NCI-H2081 treated with DMSO at 0.1 percent for 48 hours (cell line): ENCODE data around the gene ZNF516.

ENCODE experiments used
- DNase-seq: peaks from one replicate; lab custom pipeline; 2025; lab: John Stamatoyannopoulos, UW

ZNF516 gene

DNA sequence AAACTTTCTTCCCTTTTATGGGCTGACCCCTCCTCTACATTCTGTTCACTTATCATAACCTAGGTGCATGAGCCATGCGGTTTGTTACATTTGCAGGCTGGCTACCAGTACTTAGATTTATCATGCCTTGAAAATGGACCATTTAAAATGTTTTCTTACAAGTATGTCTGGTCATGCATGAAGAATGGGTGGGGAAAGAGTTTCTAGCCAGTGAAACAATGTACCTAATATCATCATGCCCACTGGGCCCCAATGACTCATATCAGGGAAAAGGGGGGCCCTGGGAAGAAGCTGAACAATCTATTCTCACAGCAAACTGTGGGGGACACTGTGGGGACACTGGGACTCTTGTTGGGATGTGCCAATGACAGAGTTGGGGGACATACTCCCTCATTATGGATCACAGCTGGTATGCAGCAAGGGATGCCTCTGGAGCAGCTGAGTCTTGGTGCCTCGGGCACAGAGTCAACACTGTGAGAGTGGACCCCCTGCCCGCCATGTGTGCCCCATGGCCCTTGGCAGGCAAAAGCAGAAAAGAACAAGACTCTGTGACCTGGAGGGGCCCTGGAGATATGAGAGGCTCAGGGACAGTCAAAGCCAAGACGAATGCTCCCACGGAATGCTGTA, 156.3 kb downstream of the ZNF516 start:
- no peak for DNase-seq

DNA sequence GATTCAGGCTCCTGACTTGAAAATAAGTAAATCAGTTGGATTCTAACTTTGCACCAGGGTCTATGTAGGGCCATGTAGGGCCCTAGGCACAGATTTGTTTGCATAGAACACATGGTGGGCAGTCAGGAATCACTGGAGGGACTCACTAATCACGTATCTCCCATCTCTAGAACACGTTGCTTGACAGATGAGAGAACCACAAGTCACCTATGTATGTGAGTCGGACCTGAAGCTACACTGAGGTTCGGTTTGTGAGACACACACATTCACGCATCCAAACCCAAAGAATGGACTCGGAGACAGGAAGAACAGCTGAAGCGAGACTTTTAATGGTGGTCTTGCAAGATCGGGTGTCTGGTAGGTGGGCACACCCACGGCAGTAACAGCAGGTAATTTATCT, 157.0 kb downstream of the ZNF516 start:
- DNase-seq: no peak

DNA sequence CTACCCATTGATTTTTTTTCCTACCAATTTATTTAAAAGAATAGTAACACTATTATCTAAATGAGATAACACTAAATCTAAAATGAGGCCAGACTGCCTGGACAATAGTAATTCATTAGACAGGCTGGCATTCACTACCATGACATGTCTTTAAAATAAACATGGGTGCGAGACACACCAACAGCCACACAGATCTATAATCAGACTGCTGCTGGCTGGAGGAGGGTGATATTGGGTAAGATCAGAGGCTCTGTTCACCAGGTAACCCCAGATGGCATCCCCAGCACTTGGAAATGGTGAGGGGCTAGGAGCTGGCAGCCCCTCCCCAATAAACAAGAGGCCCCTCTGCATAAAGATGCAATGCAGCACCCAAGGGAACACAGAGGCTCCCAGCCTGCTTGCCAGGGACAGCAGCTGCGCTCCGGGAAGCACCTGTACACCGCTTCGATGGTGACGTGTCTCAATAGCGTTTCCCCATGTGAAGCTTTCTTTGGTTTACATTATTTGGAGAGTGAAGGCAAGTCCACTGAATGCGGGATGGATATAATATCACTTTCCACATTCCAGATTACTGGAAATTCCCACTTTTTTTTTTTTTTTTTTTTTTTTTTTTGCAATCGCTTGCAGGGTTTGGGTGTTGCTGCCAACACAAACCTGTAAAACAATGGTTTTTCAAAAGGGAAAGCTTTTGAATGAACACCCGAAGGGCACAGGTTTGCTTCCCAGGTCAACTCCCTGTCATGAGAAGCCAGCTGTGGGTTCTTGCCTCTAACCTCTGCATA, 159.0 kb downstream of the ZNF516 start:
- DNase-seq: peak; percentile 7

DNA sequence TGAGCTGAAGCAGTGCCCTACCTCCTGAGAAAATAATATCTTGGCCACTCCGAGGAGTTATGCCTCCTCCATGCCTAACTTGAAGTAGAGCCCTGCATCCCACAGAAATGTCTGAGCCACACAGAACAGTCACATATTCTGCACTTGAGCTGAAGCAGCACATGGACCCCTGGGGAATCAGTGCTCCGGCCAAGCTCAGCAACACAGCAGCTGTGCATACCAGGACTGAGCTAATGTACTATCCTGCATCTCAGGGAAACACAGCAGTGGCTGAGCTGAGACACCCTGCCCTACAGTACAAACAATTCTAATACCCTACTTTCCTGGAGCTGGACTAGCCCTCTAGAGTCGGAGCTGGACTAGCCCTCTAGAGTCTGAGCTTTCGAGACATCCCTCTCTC, 166.9 kb downstream of the ZNF516 start:
- DNase-seq: no peak

DNA sequence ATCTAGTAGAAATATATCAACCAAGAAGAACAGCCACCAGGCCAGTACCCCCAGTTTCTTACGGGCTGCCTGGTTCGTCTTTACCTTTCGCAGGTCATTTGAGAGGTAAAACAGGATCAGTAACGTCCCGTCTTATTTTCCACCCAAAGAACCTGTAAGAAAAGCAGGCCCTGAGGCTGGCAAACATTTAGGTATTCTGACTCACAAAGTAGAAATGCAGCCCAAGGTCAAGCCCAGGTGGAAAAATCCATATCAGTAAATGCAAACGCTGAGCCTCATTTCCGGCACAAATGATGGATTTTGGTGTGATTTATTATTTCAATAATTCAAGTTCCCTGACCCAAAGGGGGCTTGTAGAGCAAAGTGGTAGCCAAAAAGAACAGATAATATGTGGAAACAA, 171.2 kb downstream of the ZNF516 start:
- DNase-seq: no peak

DNA sequence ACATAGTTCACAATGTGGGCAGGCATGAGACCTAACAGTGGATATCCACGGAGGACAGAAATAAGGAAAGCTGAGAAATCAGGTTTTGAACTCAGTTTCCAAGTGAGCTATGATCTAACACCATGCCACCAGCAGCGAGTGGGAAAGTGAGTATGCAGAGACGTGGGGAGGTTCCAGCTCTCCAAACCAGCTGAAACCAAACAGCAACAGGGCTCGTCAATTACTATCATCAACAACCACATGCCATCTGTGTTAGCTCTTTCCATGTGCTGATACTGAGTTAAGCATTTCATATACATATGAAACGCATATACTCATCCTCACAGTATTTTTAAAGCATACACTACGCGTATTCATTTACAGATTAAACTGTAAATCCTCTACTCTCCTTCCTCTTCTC, 172.4 kb downstream of the ZNF516 start:
- no peak for DNase-seq

DNA sequence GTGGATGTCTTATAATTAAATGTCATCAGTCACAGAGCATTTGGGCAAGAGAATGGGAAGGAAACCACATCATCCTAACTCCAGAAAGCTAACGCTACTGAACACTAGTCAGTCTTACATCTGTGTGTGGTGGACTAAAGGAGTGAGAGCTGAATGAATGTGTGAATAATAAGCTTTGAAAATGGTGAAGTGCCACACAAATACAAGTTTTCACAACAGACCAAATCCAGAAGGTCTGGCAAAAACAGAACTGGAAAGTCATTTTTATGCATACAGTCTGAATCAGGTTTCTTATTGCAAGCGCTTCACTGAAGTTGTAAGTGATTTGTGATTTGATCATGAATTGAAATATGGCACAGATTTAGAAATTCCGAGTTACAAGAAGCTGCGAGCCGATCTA, 175.7 kb downstream of the ZNF516 start:
- no peak for DNase-seq

DNA sequence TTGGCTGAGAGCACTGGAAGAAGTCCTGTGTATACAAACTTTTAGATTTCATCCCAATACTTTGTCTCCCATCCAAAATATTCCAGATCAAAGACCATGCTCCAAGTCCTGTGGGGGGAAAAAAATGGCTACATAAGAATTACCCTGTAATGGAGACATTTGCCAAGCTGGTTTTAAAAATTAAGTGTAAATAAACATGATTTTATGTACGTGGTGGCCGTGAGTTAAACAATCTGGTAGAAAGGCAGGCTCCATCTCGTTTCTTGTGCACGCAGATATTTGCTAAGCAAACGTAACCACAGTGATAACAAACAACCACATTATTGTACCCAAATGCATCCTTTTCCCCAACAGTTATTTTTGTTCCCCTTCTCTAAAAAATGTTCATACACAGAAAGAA, 176.4 kb downstream of the ZNF516 start:
- DNase-seq: no peak

DNA sequence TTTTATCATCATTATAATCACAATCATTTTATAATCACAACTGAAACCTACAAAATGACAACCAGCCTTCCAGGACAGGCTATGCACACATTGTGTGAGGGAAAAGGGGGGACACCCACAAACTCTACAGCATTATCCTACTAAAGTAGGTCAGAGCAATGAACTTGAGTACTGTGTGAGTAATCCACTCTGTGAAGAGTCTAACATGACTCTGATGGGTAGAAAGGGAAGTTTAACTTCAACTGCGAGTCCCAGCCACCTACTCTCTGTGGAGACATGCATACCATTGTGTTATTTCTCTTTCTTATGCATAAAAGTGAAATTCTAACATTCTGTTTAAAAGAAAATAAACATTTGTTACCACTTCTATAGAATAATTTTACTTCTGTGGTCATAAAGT, 177.9 kb downstream of the ZNF516 start:
- no peak for DNase-seq

DNA sequence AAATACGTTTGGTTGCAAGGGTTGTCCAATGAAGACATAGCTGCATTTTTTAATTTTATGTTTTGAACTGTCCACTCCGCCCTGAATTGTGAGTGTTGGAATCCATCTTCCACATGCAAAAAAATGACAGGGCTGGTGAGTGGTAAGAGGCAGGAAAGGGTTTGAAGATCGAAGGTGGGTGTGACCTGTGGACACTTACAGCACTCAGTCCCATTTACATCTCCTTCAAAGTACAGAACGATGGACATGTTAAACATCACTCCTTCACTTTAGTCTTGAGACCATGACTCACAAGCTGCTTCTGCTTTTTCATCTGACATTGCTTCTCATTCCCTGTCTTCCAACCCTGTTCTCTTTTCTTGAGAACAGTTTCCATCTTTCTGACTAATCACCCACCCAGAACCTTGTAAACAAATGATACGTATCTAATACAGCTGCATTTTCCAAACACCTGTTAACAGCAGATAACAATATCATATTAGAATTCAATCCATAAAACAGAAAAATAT, 179.3 kb downstream of the ZNF516 start:
- no peak for DNase-seq

DNA sequence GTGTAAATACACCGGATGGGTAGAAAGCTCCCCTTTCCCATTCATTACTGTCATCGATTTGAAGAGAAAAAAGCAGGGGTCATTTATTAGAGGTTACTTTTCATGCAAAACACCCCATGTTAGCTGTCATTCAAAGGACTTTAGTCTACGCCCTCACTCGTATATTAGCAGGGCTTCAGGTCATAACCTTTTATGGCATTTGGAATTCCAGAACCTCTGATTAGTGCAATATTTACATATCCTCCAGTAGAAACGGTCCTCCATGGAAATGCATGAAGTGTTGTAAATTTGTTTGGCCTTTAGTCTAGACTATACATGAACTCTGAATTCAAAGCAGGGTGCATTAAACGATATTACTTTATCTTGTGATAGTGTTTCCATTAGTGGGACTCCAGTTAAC, 180.5 kb downstream of the ZNF516 start:
- no peak for DNase-seq

DNA sequence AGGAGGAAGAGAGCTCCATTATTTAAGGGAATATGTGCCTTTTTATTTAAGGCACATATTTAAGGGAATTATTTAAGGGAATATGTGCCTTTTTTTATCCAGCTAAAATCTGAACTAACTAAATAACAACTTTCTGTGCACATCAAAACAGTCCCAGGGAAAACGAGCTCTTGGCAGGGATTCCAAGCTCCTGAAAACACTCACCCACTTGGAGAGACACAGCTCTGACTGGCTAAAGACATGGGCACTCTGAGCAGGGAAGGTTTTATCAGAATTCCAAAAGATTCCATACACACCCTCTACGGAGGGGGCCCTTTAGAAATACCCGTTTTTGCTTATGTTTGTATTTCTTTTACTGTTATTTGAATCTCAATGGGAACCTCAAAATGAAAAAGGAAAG, 181.0 kb downstream of the ZNF516 start:
- no peak for DNase-seq
